HTERT RPE-1 (cell line): ENCODE data around the gene AHDC1.

Experiments used
- in situ Hi-C: fragments of 300-500 bp; cut with MboI; formaldehyde crosslinking; loops from 4 replicates; pipeline ENCODE4 v1.14.3; 2020; ENCODE audit warnings: low sequenced_read_pairs

The AHDC1 gene

DNA sequence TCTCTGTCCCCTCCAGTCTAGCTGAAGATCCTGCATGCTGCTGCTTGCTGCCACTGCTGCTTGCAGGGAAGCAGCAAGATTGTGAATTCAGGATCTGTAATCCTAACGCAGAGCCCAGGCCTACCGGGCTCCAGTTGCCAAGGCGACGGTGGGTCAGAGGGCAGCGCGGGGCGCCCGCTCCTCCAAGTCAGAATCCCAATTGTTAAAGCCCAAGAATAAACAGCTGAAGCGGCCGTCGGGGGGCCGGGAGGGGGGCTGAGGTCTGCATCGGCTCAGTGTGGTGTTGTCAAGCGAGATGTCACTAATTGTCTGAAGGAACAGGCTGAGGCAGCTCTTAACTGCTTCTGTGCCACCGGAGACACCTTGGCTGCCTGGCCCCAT is 36.8 kb downstream of the AHDC1 start:
- in situ Hi-C loops = no loop called here

- in situ Hi-C loops = no loop called here
Measured at GRCh38 chr1:27566462-27567145, 37.3 kb downstream of the AHDC1 start.

DNA sequence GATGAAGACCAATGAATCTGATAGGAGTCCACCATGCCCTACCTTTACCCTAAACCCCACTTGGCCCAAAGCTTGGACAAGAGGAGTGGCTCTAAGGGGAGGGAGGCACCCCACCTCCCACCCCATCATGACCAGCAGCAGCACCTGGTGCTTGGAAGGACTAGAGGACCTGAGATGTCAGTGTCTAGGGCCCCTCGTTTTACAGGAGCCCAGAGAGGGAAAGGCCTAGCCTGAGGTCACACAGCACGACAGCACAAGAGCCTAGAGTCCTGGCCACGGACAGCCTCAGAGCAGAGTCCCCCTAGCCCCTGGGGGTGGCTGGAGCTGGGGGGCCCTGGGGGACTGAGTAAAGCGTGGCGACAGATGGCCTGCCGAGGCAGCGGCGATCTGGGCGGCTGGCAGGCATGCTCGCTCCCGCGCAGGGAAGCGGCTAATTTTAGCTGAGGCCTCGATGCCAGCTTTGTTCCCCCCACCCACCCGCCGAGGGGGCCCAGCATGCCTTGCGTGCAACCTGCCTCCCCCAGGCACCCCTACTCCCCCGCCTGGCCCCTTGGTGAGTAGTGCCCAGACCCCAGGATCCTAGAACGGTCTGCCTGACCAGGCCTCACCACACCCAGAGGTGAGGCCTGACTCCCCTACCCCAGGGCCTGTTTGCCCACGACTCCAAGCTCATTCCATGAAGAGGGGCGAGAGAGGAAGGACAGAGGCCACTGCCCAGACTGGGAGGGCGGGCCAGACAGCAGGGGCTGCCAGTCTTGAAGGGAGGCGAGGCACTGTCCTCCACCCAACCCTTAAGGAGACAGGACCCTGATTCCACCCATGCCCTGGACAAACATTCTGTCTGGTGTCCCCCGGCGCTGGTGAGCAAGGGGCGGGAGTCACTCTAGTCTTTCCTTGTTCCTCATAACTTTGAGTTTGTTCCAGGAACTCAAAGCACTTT is 39.0 kb downstream of the AHDC1 start:
- in situ Hi-C loops = no loop called here

GRCh38 chr1:27563591-27564471 is 40.1 kb downstream of the AHDC1 start:
- in situ Hi-C loops = no loop called here

DNA sequence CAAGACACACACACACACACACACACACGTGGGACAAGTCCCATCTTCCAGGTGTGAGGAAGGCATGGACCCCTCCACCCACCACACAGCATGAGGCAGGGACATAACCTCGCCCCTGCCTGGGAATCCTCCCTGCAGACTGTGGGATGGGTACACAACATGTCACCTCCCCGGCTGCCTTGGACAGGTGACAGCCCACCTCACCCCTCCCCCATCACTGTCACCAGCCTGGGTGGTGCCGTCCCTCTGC is 40.7 kb downstream of the AHDC1 start:
- in situ Hi-C loops = no loop called here

DNA sequence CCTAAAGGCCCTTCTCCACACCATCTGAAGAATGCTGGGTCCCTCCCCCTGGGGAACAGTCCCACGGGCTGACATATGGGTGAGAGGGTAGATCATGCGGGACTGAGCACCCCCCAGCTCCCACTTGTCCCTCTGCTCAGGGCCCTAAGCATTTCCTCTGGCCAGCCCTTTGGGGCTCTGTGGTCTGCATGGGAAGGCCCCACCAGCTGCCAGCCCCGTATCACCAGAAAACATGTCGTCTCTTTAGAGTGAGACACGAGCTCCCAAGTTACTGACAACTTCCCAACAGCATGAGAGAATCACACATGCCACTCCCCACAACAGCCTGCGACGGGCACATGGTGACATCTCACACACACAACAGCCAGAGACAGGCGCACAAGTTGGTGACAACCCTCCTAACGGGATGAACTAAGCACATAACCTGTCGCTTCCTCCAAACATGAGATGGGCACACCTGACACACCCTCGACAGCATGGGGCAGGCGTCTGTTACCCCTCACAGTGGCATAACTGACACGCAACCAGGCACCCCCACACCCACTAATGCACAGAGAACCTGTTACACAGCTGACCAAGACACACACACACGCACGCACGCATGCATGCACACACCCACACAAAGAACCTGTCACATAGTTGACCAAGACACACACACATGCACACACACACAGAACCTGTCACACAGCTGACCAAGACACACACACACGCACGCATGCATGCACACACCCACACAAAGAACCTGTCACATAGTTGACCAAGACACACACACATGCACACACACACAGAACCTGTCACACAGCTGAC is 41.2 kb downstream of the AHDC1 start:
- in situ Hi-C loops = no loop called here

- in situ Hi-C loops = no loop called here
Measured at GRCh38 chr1:27562021-27562420, 41.9 kb downstream of the AHDC1 start.

DNA sequence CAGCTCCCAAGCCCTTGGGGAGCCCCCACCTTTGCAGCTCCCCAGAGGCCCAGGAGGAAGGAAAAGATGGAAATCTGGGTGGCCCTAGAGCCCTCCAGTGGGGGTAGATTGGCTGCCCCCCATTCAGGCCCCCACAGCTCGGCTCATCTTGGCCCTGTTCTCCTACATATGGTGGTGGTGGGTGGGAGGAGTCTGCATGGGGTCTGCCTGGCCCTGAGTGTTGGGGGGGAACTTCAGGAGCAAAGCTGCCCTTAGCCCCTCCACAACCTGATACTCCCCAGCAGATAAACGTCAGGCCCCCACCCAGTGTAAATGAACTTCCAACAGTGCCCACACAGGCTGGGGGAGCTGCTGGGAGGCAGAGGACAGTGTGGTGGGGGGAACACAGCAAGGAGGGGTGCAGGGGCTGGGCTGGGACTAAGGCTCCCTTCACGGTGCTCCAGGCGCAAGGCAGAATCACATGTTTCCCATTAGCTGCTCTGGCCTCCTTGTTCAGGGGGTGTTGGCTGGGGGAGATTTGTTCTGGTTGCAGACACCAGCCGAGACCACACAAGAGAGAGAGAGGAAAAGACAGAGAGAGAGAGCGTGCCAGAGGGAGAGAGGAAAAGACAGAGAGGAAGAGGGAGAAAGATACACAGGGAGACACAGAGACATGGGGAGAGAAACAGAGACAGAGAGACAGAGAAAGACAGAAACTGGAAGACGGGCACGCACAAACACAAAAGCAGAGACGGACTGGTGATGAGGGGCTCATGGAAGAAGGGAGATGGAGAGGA is 42.6 kb downstream of the AHDC1 start:
- in situ Hi-C loops = no loop called here

DNA sequence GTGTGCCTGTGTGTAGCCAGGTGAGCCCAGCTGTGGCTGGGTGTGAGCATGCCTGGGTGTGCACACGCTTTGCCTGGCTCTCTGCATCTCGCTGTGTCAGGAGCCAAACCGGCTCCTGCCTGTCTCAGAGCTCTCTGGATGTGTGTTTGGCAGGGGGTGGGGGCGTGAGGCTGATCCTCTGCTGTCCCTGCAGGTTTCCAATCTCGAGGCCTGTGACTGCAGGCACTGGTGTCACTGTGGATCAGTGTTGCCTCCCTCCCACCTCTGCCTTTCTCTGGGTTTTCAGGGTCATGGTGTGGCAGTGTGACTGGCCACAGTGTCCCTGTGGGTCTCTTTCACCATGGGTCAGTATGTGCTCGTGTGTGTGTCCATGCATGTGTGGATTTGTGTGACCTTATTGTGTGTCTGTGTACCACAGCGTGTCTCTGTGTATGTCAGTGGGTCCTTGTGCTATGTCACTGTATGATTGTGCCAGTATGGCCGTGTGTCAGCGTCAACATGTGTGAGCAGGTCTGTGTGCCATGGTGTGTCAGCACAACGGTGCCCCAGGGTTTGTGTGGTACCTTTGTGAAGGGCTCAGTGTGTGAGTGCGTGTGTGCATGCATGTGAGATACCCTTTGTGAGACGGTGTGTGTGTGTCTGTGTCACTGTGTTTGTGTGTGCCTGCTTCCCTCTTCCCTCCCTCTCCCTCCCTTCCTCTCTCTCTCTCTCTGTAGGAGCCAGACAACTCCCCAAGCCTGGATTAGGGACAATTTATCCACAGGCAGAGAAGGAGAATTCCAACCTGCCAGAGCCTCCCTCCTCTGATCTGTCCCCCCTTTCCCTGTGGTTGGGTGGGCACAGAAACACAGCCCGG is 43.4 kb downstream of the AHDC1 start:
- in situ Hi-C loops = no loop called here

GRCh38 chr1:27559466-27560030 is 44.4 kb downstream of the AHDC1 start:
- in situ Hi-C loops = no loop called here

GRCh38 chr1:27557596-27558340 is 46.2 kb downstream of the AHDC1 start:
- in situ Hi-C loops = no loop called here

GRCh38 chr1:27556781-27557595 is 47.0 kb downstream of the AHDC1 start:
- in situ Hi-C loops = no loop called here

DNA sequence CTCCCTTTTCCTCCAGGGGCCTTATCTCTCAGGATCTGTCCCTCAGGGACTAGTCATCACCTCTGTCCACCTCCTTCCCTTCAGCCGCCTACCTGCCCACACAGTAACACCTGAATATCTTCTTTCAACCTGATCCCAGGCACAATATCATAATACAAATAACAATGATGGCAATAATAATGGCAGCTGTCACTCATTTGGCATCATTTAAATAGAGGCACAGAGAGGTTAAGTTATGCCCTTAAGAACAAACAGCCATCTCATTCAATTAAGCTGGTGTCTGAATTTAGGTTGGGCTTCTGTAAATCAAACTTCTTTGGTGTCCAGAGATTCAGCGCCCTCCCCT is 47.5 kb downstream of the AHDC1 start:
- in situ Hi-C loops = no loop called here

- in situ Hi-C loops = no loop called here
Measured at GRCh38 chr1:27555700-27556424, 48.1 kb downstream of the AHDC1 start.

DNA sequence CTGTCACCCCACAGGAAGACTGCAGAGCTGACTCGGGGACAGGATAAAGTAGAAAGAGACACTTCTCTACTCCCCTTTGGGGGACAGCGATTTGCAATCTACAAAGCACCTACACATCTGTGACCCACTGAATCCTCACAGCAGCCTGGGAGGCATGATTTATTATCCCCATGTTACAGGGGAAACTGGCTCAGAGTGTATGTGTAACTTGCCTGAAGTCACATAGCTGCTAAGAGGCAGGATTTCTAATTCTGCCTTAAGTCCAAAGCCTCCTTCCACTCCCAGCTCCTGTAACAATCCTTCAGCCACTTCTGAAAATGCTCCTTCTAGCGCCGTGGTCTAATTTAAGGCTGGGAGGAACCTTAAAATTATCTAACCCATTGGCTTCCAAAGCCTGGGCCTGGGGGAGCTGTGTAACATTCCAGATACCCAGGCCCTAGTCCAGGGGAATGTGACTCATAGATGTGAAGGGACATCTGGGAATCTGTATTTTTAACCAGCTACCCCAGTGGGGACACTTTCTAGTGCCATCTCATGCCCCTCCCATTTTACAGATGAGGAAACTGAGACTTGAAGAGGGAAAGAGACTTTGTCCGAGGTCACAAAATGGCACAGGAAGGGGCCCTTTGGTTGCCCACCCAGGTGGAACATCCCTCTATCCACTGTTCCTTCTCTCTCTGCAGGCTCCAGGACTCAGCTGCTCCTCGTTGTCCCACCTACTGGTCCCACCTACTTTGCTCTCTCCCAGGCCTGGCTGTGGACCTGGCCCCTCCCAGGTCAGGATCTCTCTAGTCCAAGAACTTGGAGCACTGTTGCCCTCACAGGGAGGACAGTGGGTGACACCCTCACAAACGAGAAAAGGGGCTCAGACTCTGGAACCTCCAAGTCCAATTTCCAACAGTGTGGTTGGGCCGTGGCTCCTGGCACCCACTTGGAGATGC is 48.9 kb downstream of the AHDC1 start:
- in situ Hi-C loops = no loop called here

DNA sequence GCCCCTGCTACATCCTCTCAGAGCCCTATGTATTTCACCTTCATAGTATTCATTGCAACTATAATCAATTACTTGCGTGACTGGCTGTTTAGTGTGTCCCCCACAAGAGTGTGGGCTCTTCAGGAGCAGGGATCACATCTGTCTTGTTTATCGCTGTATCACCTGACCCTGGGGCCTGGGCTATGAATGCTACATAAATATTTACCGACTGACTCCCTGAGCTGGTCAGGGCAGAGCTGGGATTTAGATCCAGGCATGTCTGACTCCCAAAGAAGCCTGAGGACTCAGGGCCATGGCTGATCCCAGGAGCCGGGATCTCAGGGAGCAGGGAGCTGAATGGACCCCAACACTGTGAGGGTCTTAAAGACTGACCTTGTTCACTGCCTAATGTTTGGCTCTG is 49.7 kb downstream of the AHDC1 start:
- in situ Hi-C loops = no loop called here
